ENCODE measurements around the gene DOHH. TPM values are rescaled to one million over a fixed set of nuclear protein-coding genes. Genes with fewer than 3 reads are reported as not detected.

DOHH gene
- total RNA-seq, 1 experiment from 2014 or later, result 24.9 TPM

DNA sequence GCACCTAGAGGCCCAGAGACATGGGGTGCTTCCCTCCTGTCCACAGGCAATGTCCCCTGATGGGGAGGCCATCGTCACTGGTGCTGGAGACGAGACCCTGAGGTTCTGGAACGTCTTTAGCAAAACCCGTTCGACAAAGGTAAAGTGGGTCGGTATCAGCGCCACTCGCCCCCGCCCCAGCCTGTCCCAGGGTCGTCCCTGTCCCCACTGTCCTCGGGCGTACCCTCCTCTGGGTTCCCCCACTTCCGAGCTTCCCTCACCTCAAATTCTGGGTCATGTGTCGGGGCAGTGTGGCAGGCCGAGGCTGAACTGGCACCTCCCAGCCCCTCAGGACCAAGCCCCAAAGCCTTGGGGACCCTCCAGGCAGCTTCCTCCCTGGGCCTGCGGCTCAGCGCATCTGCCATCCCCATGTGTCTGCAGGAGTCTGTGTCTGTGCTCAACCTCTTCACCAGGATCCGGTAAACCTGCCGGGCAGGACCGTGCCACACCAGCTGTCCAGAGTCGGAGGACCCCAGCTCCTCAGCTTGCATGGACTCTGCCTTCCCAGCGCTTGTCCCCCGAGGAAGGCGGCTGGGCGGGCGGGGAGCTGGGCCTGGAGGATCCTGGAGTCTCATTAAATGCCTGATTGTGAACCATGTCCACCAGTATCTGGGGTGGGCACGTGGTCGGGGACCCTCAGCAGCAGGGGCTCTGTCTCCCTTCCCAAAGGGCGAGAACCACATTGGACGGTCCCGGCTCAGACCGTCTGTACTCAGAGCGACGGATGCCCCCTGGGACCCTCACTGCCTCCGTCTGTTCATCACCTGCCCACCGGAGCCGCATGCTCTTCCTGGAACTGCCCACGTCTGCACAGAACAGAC, 34.1 kb upstream of the DOHH start:
- Histone ChIP-seq H3K27me3 (ENCODE audit: control insufficient read depth, insufficient read depth, low read length) (no peaks in the 10 kb centered on the region), H3K27ac (ENCODE audit: low read length) (no peak overlapping the region), H3K4me1 (ENCODE audit: control insufficient read depth, insufficient read depth, low read length) (peaks cover 7% of the 10 kb centered on the region; the same call in 1 of the 2 replicates), H3K9me3 (ENCODE audit: control insufficient read depth, insufficient read depth, low read depth, low read length) (no peaks in the 10 kb centered on the region), H3K36me3 (ENCODE audit: control insufficient read depth, insufficient read depth, low read length) (no peaks in the 10 kb centered on the region; the same call in 1 of the 2 replicates), H3K4me3 (ENCODE audit: low read depth in 2 of 2, low read length in 2 of 2) (no peak overlapping the region)
- in situ Hi-C loops (cut with HindIII; ENCODE audit: low pct_unique_long_range_greater_than_20kb, low sequenced_read_pairs) (no loop called here), intact Hi-C loops (cut with micrococcal nuclease; ENCODE audit: unreplicated experiment) (no loop called here)
- TF ChIP-seq, protein P1, sequence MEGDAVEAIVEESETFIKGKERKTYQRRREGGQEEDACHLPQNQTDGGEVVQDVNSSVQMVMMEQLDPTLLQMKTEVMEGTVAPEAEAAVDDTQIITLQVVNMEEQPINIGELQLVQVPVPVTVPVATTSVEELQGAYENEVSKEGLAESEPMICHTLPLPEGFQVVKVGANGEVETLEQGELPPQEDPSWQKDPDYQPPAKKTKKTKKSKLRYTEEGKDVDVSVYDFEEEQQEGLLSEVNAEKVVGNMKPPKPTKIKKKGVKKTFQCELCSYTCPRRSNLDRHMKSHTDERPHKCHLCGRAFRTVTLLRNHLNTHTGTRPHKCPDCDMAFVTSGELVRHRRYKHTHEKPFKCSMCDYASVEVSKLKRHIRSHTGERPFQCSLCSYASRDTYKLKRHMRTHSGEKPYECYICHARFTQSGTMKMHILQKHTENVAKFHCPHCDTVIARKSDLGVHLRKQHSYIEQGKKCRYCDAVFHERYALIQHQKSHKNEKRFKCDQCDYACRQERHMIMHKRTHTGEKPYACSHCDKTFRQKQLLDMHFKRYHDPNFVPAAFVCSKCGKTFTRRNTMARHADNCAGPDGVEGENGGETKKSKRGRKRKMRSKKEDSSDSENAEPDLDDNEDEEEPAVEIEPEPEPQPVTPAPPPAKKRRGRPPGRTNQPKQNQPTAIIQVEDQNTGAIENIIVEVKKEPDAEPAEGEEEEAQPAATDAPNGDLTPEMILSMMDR (IDR thresholded peaks at IDR 0.05), result no peak
- TF ChIP-seq POLR2AphosphoS5 (IDR thresholded peaks at IDR 0.05; ENCODE audit: low read depth, low read length) (no peak), SIN3A (IDR thresholded peaks at IDR 0.05; ENCODE audit: borderline replicate concordance, insufficient read depth, low read depth, low read length) (no peak), TCF7L2 (IDR thresholded peaks at IDR 0.05; ENCODE audit: low read depth, low read length) (no peak)
- TF ChIP-seq, protein P2, sequence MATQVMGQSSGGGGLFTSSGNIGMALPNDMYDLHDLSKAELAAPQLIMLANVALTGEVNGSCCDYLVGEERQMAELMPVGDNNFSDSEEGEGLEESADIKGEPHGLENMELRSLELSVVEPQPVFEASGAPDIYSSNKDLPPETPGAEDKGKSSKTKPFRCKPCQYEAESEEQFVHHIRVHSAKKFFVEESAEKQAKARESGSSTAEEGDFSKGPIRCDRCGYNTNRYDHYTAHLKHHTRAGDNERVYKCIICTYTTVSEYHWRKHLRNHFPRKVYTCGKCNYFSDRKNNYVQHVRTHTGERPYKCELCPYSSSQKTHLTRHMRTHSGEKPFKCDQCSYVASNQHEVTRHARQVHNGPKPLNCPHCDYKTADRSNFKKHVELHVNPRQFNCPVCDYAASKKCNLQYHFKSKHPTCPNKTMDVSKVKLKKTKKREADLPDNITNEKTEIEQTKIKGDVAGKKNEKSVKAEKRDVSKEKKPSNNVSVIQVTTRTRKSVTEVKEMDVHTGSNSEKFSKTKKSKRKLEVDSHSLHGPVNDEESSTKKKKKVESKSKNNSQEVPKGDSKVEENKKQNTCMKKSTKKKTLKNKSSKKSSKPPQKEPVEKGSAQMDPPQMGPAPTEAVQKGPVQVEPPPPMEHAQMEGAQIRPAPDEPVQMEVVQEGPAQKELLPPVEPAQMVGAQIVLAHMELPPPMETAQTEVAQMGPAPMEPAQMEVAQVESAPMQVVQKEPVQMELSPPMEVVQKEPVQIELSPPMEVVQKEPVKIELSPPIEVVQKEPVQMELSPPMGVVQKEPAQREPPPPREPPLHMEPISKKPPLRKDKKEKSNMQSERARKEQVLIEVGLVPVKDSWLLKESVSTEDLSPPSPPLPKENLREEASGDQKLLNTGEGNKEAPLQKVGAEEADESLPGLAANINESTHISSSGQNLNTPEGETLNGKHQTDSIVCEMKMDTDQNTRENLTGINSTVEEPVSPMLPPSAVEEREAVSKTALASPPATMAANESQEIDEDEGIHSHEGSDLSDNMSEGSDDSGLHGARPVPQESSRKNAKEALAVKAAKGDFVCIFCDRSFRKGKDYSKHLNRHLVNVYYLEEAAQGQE (IDR thresholded peaks at IDR 0.05; ENCODE audit: insufficient read depth in 1 of 2, low read depth in 2 of 2, low read length in 1 of 2), result no peak
- CTCF ChIA-PET, result interaction anchor here (0.5 kb wide), 1 partner anchor 848 kb away, joined by 6 read pairs; no protein-coding TSS in a partner anchor
- DNase-seq (ENCODE audit: low read depth, low spot score), result no peak
- BruUV-seq (replicated peaks), result no TSS peak
- no peak for ATAC-seq
- POLR2A ChIA-PET, result no interaction called here

DNA sequence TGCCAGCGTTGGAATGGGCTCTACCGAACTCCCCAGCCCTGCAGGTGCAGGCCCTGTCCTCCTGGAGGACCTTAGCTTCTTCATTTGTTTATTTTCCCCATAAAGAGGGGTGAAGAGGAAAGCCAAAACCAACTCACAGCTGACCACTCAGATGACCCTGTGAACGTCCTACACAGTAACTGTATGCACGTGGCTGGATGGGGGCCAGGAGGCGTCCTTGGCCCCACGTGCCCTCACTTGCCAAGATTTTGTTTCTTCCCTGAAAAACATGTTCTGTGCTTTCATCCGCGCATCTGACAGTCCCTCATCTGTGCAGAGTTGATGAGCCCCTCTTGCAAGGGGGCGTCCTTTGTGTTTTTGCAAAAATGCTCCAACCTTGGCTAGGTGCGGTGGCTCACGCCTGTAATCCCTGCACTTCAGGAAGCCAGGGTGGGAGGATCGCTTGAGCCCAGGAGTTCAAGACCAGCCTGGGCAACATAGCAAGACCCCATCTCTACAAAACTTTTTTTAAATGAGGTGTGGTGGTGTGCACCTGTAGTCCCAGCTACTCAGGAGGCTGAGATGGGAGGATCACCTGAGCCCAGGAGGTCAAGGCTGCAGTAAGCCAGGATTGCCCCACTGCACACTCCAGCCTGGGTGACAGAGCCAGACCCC, 33.2 kb upstream of the DOHH start:
- DNase-seq (ENCODE audit: low read depth, low spot score) (no peak), ATAC-seq (no peak)
- in situ Hi-C loops (cut with HindIII; ENCODE audit: low pct_unique_long_range_greater_than_20kb, low sequenced_read_pairs) (no loop called here), intact Hi-C loops (cut with micrococcal nuclease; ENCODE audit: unreplicated experiment) (no loop called here)
- ChIA-PET CTCF (no interaction called here), POLR2A (no interaction called here)
- no peaks in the 10 kb centered on the region for H3K9me3 ChIP-seq (ENCODE audit: control insufficient read depth, insufficient read depth, low read depth, low read length)
- H3K4me1 ChIP-seq (ENCODE audit: control insufficient read depth, insufficient read depth, low read length), result peaks cover 5% of the 10 kb centered on the region; the same call in 1 of the 2 replicates
- H3K27me3 ChIP-seq (ENCODE audit: control insufficient read depth, insufficient read depth, low read length), result no peaks in the 10 kb centered on the region
- no TSS peak for BruUV-seq (replicated peaks)
- no peak overlapping the region for H3K4me3 ChIP-seq (ENCODE audit: low read depth in 2 of 2, low read length in 2 of 2)
- no peak overlapping the region for H3K27ac ChIP-seq (ENCODE audit: low read length)
- H3K36me3 ChIP-seq (ENCODE audit: control insufficient read depth, insufficient read depth, low read length), result no peaks in the 10 kb centered on the region; the same call in 1 of the 2 replicates
- TF ChIP-seq TCF7L2 (IDR thresholded peaks at IDR 0.05; ENCODE audit: low read depth, low read length) (no peak), SIN3A (IDR thresholded peaks at IDR 0.05; ENCODE audit: borderline replicate concordance, insufficient read depth, low read depth, low read length) (no peak), POLR2AphosphoS5 (IDR thresholded peaks at IDR 0.05; ENCODE audit: low read depth, low read length) (no peak)
- TF ChIP-seq, protein P1 (IDR thresholded peaks at IDR 0.05), result no peak
- TF ChIP-seq, protein P2 (IDR thresholded peaks at IDR 0.05; ENCODE audit: insufficient read depth in 1 of 2, low read depth in 2 of 2, low read length in 1 of 2), result no peak

Measured in Panc1 (cell line).